ENCODE measurements around the gene YDJC.
"Not testable (repeated sequence)": the region's sequence is repeated elsewhere in the genome, so short reads cannot be mapped to it uniquely, and the experiment has no call there.

Gene YDJC

GRCh38 chr22:21605887-21606564 is 23.8 kb downstream of the YDJC start:
- no peak for DNase-seq (ENCODE audit: low read depth)

GRCh38 chr22:21603973-21604372 is 25.8 kb downstream of the YDJC start:
- no peak for DNase-seq (ENCODE audit: low read depth)

- DNase-seq (ENCODE audit: low read depth): no peak
Measured at GRCh38 chr22:21602579-21602978, 27.2 kb downstream of the YDJC start.

GRCh38 chr22:21599053-21599893 is 30.5 kb downstream of the YDJC start:
- no peak for DNase-seq (ENCODE audit: low read depth)

GRCh38 chr22:21598302-21598701 is 31.5 kb downstream of the YDJC start:
- no peak for DNase-seq (ENCODE audit: low read depth)

GRCh38 chr22:21596356-21597135 is 33.3 kb downstream of the YDJC start:
- not testable (repeated sequence) for DNase-seq (ENCODE audit: low read depth)

- no peak for DNase-seq (ENCODE audit: low read depth)
Measured at GRCh38 chr22:21594865-21595452, 34.9 kb downstream of the YDJC start.

- DNase-seq (ENCODE audit: low read depth): no peak
Measured at GRCh38 chr22:21593406-21594232, 36.2 kb downstream of the YDJC start.

- no peak for DNase-seq (ENCODE audit: low read depth)
Measured at GRCh38 chr22:21592422-21592821, 37.4 kb downstream of the YDJC start.

GRCh38 chr22:21591695-21592094 is 38.1 kb downstream of the YDJC start:
- no peak for DNase-seq (ENCODE audit: low read depth)

GRCh38 chr22:21590809-21591641 is 38.8 kb downstream of the YDJC start:
- no peak for DNase-seq (ENCODE audit: low read depth)

- DNase-seq (ENCODE audit: low read depth): no peak
Measured at GRCh38 chr22:21589396-21589795, 40.4 kb downstream of the YDJC start.

GRCh38 chr22:21587803-21588611 is 41.8 kb downstream of the YDJC start:
- DNase-seq (ENCODE audit: low read depth): no peak

GRCh38 chr22:21585389-21585788 is 44.4 kb downstream of the YDJC start:
- DNase-seq (ENCODE audit: low read depth): no peak

GRCh38 chr22:21582801-21583740 is 46.8 kb downstream of the YDJC start:
- DNase-seq (ENCODE audit: low read depth): no peak

GRCh38 chr22:21581009-21581713 is 48.7 kb downstream of the YDJC start:
- DNase-seq (ENCODE audit: low read depth): not testable (repeated sequence)

- DNase-seq (ENCODE audit: low read depth): not testable (repeated sequence)
Measured at GRCh38 chr22:21580623-21581007, 49.2 kb downstream of the YDJC start.

- DNase-seq (ENCODE audit: low read depth): no peak
Measured at GRCh38 chr22:21579474-21579851, 50.4 kb downstream of the YDJC start.

Measured in HS-5 (cell line).